BJ (cell line): ENCODE measurements around the gene MSRB3. TPM values are rescaled to one million over a fixed set of nuclear protein-coding genes. Genes with fewer than 3 reads are reported as not detected.

ENCODE experiments used
- CTCF ChIA-PET: fragments of 350-600 bp; formaldehyde crosslinking; extraction: SDS; loops from one replicate; lab custom pipeline; 2021; ENCODE audit warnings: antibody characterized with exemption, inconsistent platforms; lab: Yijun Ruan, JAX
- POLR2A ChIA-PET: fragments of 300-600 bp; sonication (Branson Sonifier 250); formaldehyde crosslinking; extraction: SDS; loops from one replicate; lab custom pipeline; 2021; ENCODE audit warnings: antibody characterized with exemption; lab: Charles Lee
- DNase-seq: peaks from one replicate; pipeline ENCODE4 v3.0.0-alpha.2; 2011; ENCODE audit warnings: low read depth
- H3K27me3 ChIP-seq: 2 replicates; pipeline ENCODE4 v1.6.0; 2011; ENCODE audit warnings: low read length; ENCODE audit not compliant: control insufficient read depth, insufficient read depth
- H3K36me3 ChIP-seq: 2 replicates; pipeline ENCODE4 v1.5.1; 2011; ENCODE audit warnings: low read length; ENCODE audit not compliant: control insufficient read depth, insufficient read depth
- H3K4me3 ChIP-seq: 2 replicates; pipeline ENCODE4 v1.5.1; 2011; ENCODE audit warnings: low read depth, mild to moderate bottlenecking, control low read depth, low read length
- CTCF ChIP-seq: IDR thresholded peaks from 2 replicates; pipeline ENCODE4 v1.5.1; 2011; ENCODE audit warnings: low read depth, mild to moderate bottlenecking, control low read depth, inconsistent platforms, low read length, moderate library complexity; ENCODE audit not compliant: insufficient read depth
- polyA plus RNA-seq: library from polyadenylated mRNA; depleted of rRNA; stranded (reverse); fragments of >200 nt; gene quantifications from 2 replicates; pipeline ENCODE4 v1.2.3, GENCODE V29; 2011

The MSRB3 gene
- polyA plus RNA-seq, 1 experiment, result 76.0 TPM

- Histone ChIP-seq H3K36me3 (no peaks in the 10 kb centered on the region), H3K4me3 (no peak overlapping the region), H3K27me3 (no peaks in the 10 kb centered on the region)
- CTCF ChIA-PET, result interaction anchor here (0.7 kb wide), 1 partner anchor 86 kb away, joined by 3 read pairs; no protein-coding TSS in a partner anchor
- POLR2A ChIA-PET, result no interaction called here
- DNase-seq, result no peak
- TF ChIP-seq CTCF, result no peak
These were observed 12.1 kb upstream of the MSRB3 start for GRCh38 chr12:65266408-65266807.

- DNase-seq, result no peak
- no peaks in the 10 kb centered on the region for H3K36me3 ChIP-seq
- H3K27me3 ChIP-seq, result no peaks in the 10 kb centered on the region
- CTCF ChIA-PET, result interaction anchor here (1.4 kb wide), 1 partner anchor 31 kb away, joined by 3 read pairs; no protein-coding TSS in a partner anchor
- no peak for TF ChIP-seq CTCF
- POLR2A ChIA-PET, result no interaction called here
- no peak overlapping the region for H3K4me3 ChIP-seq
These were observed 8.9 kb upstream of the MSRB3 start for GRCh38 chr12:65269603-65270002.

DNA sequence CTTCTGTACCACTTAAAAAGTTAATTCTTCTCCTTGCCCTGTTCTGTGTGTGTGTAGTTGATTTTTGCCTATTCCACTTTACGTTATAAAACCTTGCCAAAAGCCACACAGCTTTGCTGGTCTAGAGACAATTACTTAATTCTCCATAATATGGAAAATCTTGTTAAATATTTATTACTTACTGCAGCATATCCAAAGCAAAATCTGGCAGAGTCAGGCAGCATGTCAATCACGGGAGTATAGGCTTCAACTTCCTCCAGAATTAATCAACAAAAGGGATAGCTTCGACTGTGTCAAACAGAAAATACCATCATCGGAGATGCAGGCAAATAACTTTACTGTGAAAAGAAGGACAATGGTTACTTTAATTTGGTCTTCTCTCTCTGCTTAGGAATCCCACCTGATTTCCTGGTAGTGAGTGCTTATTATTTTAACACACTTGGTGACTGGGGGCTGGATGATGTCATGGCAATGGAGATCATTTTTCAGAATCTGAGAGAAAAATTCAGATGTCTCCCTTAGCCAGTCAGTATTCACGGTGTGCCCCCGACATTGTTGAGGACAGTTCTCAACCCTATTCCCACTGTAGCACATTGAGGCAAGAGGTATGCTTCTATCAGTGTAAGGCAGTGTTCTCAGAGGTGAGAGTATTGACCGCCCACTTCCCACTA is 3.7 kb upstream of the MSRB3 start:
- TF ChIP-seq CTCF, result no peak
- no peaks in the 10 kb centered on the region for H3K36me3 ChIP-seq
- CTCF ChIA-PET, result no interaction called here
- POLR2A ChIA-PET, result no interaction called here
- no peaks in the 10 kb centered on the region for H3K27me3 ChIP-seq
- DNase-seq, result no peak
- no peak overlapping the region for H3K4me3 ChIP-seq

DNA sequence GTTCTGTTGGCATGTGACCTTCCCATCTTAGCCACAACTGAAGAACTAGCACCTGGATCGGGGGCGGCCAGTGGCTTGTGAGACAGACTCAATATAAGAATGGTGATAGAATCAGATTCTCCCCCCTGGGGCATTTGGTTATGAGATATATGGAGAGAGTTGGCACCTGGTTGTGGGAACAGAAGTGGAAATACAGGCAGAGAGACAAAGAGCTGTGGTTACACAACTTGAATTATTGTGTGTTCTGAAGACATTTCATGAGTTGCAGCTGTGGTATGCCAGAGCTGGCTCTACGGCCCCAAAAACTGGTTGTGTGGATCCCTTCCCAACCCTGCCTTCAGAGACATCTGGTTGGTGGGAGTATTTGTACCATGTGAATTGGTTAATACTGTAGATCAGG is 2.9 kb upstream of the MSRB3 start:
- no peak for TF ChIP-seq CTCF
- Histone ChIP-seq H3K27me3 (no peaks in the 10 kb centered on the region), H3K4me3 (no peak overlapping the region), H3K36me3 (no peaks in the 10 kb centered on the region)
- ChIA-PET CTCF (interaction anchor here (1.5 kb wide), 1 partner anchor 831 kb away, joined by 4 read pairs; no protein-coding TSS in a partner anchor), POLR2A (no interaction called here)
- no peak for DNase-seq

GRCh38 chr12:65276916-65277530 is 1.5 kb upstream of the MSRB3 start:
- TF ChIP-seq CTCF, result no peak
- no peak for DNase-seq
- ChIA-PET POLR2A (no interaction called here), CTCF (interaction anchor here (1.5 kb wide), 1 partner anchor 830 kb away, joined by 4 read pairs; no protein-coding TSS in a partner anchor)
- Histone ChIP-seq H3K4me3 (no peak overlapping the region), H3K36me3 (no peaks in the 10 kb centered on the region), H3K27me3 (no peaks in the 10 kb centered on the region)
